K562 (cell line): ENCODE results near the gene GYPC. TPM values are rescaled to one million over a fixed set of nuclear protein-coding genes. Genes with fewer than 3 reads are reported as not detected.

Experiments used
- BCL6 ChIP-seq: fragments of 250-450 bp; sonication (Bioruptor Pico); IDR thresholded peaks from 2 replicates; pipeline ENCODE4 v1.4.0; 2020
- FOXJ2 ChIP-seq: fragments of 200-800 bp; sonication (Bioruptor generic); IDR thresholded peaks from 2 replicates; pipeline ENCODE4 v1.6.1; 2016; ENCODE audit warnings: missing genetic modification characterization, missing compliant biosample characterization
- LARP7 ChIP-seq: fragments of 450-650 bp; IDR thresholded peaks from 2 replicates; pipeline ENCODE4 v1.6.1; 2016
- MECOM ChIP-seq: fragments of 250-450 bp; sonication (Bioruptor Pico); IDR thresholded peaks from 2 replicates; pipeline ENCODE4 v1.8.0; 2022; ENCODE audit warnings: inconsistent platforms
- SREBF1 ChIP-seq: fragments of 150-350 bp; IDR thresholded peaks from 2 replicates; pipeline ENCODE4 v1.6.1; 2014; ENCODE audit warnings: antibody characterized with exemption, low read depth, low read length, borderline replicate concordance
- ZNF146 ChIP-seq: IDR thresholded peaks from one replicate; pipeline ENCODE4 v1.6.1; 2018; ENCODE audit warnings: missing compliant biosample characterization; ENCODE audit not compliant: unreplicated experiment
- polyA plus RNA-seq, 8 experiments: library from polyadenylated mRNA; depleted of rRNA in 4 of 8; stranded (reverse) in 5 of 8; unstranded in 3 of 8; fragments of >200 nt; fragmentation: Nextera tagmentation in 2 of 8; fragmentation: Illumina TruSeq in 1 of 8; extraction: Ambion mirVana in 2 of 8; extraction: Trizol in 1 of 8; gene quantifications; 2 replicates each; pipeline versions ENCODE4 v1.2.1 to v1.2.3, GENCODE V29; 2011 to 2014; ENCODE audit warnings: inconsistent platforms in 1 of 8, missing spikeins in 1 of 8
- total RNA-seq, 7 experiments: library from RNA; depleted of rRNA in 6 of 7; stranded (reverse); fragments of >200 nt in 6 of 7; fragmentation: Illumina TruSeq in 2 of 7; extraction: Trizol in 2 of 7; gene quantifications; 2 replicates each; pipeline versions ENCODE4 v1.2.1 to v1.2.3, GENCODE V29; 2011 to 2021; ENCODE audit warnings: low replicate concordance in 1 of 7
- TF ChIP-seq, protein P1 (sequence below), 3 experiments: fragments of 200-800 bp in 1 of 3; fragments of 250-450 bp in 1 of 3; fragments of 450-650 bp in 1 of 3; sonication (Bioruptor Pico) in 1 of 3; sonication (Bioruptor generic) in 1 of 3; formaldehyde crosslinking in 1 of 3; IDR thresholded peaks; 2 replicates each; pipeline versions ENCODE4 v1.6.1 to v1.8.0; 2016 to 2022; ENCODE audit warnings: mild to moderate bottlenecking in 2 of 3, missing genetic modification characterization in 2 of 3, missing compliant biosample characterization in 1 of 3, moderate library complexity in 1 of 3
- TF ChIP-seq, protein P2 (sequence below): fragments of 450-650 bp; IDR thresholded peaks from one replicate; pipeline ENCODE4 v1.6.1; 2018; ENCODE audit warnings: mild to moderate bottlenecking, moderate library complexity; ENCODE audit not compliant: partially characterized antibody
- TF ChIP-seq, protein P3 (sequence below), 2 experiments: fragments of 450-650 bp; conservative IDR thresholded peaks; 2 replicates each; pipeline ENCODE4 v1.6.1; 2017; ENCODE audit warnings: mild to moderate bottlenecking in 2 of 2, moderate library complexity in 2 of 2
- TF ChIP-seq, protein P4 (sequence below): sonication (generic); formaldehyde crosslinking; IDR thresholded peaks from 2 replicates; pipeline ENCODE4 v1.5.0; 2020; ENCODE audit warnings: missing genetic modification reagents

GYPC gene
- total and polyA plus RNA-seq, 9 of the 15 experiments (the other 6 are each of a cell fraction or from before 2014, with no cell fraction given), result 50.6 to 282 (median 194) TPM

DNA sequence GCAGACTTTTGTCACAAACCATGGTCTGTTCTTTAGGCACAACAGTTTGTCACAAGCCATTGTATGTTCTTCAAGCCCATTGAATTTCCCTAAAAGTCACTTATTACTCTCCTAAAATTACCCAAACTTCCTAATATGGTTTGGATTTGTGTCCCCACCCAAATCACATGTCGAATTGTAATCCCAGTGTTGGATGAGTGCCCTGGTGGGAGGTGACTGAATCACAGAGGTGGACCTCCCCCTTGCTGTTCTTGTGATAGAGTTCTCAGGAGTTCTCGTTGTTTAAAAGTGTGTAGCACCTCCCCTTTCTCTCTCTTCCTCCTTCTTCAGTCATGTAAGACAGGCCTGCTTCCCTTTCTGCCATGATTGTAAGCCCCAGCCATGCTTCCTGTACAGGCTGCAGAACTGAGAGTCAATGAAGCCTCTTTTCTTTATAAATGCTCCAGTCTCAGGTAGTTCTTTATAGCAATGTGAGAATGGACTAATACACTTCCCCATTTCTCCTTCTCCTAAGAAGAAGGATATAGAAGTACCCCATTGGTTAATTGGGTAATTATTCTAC lies 11.2 kb upstream of the GYPC start (continued):
- TF ChIP-seq, protein P1, sequence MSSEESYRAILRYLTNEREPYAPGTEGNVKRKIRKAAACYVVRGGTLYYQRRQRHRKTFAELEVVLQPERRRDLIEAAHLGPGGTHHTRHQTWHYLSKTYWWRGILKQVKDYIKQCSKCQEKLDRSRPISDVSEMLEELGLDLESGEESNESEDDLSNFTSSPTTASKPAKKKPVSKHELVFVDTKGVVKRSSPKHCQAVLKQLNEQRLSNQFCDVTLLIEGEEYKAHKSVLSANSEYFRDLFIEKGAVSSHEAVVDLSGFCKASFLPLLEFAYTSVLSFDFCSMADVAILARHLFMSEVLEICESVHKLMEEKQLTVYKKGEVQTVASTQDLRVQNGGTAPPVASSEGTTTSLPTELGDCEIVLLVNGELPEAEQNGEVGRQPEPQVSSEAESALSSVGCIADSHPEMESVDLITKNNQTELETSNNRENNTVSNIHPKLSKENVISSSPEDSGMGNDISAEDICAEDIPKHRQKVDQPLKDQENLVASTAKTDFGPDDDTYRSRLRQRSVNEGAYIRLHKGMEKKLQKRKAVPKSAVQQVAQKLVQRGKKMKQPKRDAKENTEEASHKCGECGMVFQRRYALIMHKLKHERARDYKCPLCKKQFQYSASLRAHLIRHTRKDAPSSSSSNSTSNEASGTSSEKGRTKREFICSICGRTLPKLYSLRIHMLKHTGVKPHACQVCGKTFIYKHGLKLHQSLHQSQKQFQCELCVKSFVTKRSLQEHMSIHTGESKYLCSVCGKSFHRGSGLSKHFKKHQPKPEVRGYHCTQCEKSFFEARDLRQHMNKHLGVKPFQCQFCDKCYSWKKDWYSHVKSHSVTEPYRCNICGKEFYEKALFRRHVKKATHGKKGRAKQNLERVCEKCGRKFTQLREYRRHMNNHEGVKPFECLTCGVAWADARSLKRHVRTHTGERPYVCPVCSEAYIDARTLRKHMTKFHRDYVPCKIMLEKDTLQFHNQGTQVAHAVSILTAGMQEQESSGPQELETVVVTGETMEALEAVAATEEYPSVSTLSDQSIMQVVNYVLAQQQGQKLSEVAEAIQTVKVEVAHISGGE (CRISPR knock-in tag; IDR thresholded peaks at IDR 0.05), result peak in 1 of 3 experiments; percentile 5; a peak in 1 of 6 replicates
- TF ChIP-seq, protein P2, sequence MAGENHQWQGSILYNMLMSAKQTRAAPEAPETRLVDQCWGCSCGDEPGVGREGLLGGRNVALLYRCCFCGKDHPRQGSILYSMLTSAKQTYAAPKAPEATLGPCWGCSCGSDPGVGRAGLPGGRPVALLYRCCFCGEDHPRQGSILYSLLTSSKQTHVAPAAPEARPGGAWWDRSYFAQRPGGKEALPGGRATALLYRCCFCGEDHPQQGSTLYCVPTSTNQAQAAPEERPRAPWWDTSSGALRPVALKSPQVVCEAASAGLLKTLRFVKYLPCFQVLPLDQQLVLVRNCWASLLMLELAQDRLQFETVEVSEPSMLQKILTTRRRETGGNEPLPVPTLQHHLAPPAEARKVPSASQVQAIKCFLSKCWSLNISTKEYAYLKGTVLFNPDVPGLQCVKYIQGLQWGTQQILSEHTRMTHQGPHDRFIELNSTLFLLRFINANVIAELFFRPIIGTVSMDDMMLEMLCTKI, result no peak
- TF ChIP-seq ZNF146 (CRISPR knock-in tag), result no peak
- TF ChIP-seq, protein P3, sequence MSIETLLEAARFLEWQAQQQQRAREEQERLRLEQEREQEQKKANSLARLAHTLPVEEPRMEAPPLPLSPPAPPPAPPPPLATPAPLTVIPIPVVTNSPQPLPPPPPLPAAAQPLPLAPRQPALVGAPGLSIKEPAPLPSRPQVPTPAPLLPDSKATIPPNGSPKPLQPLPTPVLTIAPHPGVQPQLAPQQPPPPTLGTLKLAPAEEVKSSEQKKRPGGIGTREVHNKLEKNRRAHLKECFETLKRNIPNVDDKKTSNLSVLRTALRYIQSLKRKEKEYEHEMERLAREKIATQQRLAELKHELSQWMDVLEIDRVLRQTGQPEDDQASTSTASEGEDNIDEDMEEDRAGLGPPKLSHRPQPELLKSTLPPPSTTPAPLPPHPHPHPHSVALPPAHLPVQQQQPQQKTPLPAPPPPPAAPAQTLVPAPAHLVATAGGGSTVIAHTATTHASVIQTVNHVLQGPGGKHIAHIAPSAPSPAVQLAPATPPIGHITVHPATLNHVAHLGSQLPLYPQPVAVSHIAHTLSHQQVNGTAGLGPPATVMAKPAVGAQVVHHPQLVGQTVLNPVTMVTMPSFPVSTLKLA (conservative IDR thresholded peaks at IDR 0.05), result no peak
- TF ChIP-seq FOXJ2 (tag), result peak; percentile 65; the same call in 1 of the 2 replicates
- no peak for TF ChIP-seq BCL6
- TF ChIP-seq MECOM, result no peak
- TF ChIP-seq SREBF1, result no peak
- TF ChIP-seq LARP7, result no peak
- TF ChIP-seq, protein P4, sequence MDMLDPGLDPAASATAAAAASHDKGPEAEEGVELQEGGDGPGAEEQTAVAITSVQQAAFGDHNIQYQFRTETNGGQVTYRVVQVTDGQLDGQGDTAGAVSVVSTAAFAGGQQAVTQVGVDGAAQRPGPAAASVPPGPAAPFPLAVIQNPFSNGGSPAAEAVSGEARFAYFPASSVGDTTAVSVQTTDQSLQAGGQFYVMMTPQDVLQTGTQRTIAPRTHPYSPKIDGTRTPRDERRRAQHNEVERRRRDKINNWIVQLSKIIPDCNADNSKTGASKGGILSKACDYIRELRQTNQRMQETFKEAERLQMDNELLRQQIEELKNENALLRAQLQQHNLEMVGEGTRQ, result peak; percentile 41; the same call in 1 of the 2 replicates
